Lung microvascular endothelial cell (primary cell): ENCODE measurements around the gene ZMYND11. TPM values are rescaled to one million over a fixed set of nuclear protein-coding genes. Genes with fewer than 3 reads are reported as not detected.

Experiments used
- DNase-seq, 2 donors: peaks; one replicate each; pipeline versions ENCODE4 v3.0.0 to v3.0.0-alpha.2; 2010; ENCODE audit warnings: low read depth in 2 of 2
- total RNA-seq: library from RNA; depleted of rRNA; stranded (reverse); fragments of >200 nt; gene quantifications from 2 replicates; pipeline ENCODE4 v1.2.1, GENCODE V29; 2014

The ZMYND11 gene
- total RNA-seq, 1 donor from 2014 or later = 49.8 TPM

GRCh38 chr10:191703-192518 lies 56.7 kb downstream of the ZMYND11 start:
- DNase-seq = peak in 1 of 2 donors; percentile 20

DNA sequence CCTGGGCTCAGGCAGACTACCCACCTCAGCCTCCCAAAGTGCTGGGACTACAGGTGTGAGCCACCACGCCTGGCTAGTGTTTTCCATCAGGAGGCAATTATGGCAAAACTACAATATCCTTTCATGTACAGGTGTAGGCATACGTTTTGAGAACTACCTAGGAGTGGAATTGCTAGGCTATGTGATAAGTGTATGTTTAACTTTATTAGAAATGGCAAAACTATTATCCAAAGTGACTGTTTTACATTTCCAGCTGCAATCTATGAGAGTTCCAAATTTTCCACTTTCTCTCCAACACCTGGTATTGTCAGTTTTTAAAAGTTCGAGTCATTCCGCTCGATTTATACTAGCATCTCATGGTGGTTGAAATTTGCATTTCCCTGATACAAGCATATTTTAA lies 59.0 kb downstream of the ZMYND11 start:
- no peak for DNase-seq

DNA sequence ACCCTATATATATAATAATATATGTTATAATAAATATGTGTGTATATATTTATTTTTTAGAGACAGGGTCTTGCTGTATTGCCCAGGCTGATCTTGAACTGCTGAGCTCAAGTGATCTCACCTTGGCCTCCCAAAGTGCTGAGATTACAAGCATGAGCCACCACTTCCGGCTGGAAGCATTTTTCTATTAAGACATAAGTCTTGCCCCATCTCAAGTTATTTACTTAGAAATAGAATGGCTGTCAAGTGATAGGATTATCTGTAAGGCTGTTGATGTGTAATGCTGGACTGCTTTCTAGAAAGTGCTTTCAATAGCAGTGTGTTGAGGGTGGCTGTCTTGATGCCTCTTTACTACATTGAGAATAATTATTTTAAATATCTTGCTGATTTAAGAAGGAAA lies 65.2 kb downstream of the ZMYND11 start:
- peak in 1 of 2 donors; percentile 43 for DNase-seq

- DNase-seq = peak; percentile 7 to 71
Observed at GRCh38 chr10:201328-201771, 66.1 kb downstream of the ZMYND11 start.

GRCh38 chr10:208616-209015 lies 73.4 kb downstream of the ZMYND11 start:
- DNase-seq = no peak

- DNase-seq = peak; percentile 37 to 51
Observed at GRCh38 chr10:209357-209756, 74.1 kb downstream of the ZMYND11 start.

DNA sequence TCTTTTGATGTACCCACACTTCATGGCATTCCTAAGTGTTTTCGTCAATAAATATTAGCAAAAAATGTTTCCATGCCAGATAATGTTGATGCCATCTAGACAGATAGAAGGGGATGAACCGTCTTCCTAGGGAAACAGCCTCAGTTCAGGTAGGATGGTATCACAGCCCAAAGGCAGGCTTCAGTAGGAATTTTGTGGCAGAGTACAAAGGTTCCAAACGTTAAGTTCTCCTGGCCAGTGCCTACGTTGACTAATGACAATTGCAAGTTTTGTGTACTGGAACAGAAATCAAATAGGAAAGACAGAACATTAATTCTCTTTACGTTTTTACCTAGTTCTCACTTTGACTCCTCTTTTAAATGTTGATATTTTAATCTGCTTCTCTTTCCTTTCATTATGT lies 75.0 kb downstream of the ZMYND11 start:
- DNase-seq = no peak

GRCh38 chr10:215444-215843 lies 80.2 kb downstream of the ZMYND11 start:
- no peak for DNase-seq

- peak in 1 of 2 donors; percentile 24 for DNase-seq
Observed at GRCh38 chr10:218798-219197, 83.5 kb downstream of the ZMYND11 start.

DNA sequence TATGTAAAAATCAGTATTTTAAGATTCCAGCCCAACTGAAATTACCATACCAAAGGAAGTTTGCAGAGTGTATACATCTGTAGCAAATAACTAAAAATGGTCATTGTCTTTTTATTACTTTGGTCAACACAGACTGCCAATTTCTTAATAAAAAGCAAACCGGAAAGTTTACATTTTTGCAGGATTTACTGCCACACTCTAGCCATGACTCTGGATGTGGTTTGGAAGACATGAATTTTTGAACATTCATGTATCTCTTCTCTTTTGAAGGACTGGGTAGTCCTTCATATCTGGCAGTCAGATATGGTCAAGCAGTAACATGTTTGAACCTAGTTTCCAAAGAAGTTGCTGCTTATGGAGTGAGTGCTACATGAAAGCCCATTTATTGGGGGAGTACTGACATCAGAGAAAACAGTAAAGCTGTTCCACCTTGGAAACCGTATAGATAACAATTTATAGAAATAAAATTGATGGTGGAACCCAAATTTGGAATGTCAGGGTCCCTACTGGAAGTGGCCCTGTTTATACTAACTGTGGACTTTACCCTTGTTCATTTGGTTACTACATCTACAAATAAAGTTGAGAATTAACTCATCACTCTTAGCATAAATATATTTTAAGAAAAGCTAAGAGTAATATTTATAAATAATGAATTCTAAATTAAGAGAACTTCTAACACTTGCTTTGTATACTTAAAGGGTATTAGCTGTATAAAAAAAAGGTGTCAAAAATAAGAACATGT lies 84.6 kb downstream of the ZMYND11 start:
- DNase-seq = no peak

GRCh38 chr10:224571-224970 lies 89.3 kb downstream of the ZMYND11 start:
- DNase-seq = no peak

DNA sequence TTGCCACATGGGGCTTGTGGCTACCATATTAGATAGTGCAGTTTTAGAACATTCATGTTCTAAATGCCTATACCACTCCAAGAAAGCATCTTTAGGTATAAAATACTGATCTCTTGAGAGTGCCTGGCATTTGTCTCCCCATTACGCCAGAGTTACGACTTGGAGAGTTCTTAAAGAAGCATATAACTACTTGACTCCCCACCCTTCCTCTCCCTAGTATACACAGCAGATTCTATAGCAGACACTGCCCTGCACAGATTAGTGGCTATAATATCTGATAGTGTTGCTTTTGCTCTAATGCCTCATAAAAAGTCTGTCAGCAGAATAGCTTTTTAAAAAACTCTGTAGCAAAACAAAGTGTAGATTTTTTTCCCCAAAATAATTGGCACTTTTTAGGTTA lies 90.8 kb downstream of the ZMYND11 start:
- no peak for DNase-seq

DNA sequence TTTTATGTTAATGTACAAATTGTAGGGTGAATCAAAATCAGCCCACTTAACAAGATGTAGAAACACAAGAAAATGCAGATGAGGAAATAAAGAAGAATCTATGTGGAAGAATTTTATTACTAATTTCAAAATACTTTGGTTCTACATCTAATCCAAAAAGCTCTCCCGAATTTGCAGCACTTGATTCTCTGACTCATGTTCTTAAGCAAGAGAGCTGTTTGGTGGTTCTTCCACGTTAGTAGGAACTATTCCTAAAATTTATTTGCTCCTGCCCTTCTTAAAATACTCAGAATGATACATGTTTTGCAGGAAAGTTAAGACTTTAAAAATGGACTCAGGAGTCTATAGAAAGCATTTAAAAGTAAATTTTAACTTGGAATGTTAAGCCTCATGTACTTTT lies 91.8 kb downstream of the ZMYND11 start:
- DNase-seq = no peak

GRCh38 chr10:228366-228765 lies 93.1 kb downstream of the ZMYND11 start:
- DNase-seq = no peak

DNA sequence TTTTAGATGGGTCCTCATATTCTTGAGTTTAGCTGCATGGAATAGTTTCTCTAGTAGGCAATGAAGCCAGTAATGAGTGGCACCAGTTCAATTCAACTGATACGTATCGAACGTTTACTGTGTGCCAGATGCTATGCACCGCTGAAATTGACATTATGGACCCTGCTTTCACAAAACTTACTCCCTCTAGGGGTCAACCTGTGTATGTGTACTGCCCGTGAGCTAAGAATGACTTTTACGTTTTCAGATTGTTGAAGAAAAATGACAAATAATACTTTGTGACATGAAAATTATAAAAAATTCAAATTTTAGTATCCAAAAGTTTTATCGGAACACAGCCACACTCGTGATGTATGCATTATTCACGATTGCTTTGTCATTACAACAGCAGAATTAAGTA lies 95.5 kb downstream of the ZMYND11 start:
- peak in 1 of 2 donors; percentile 13 for DNase-seq

GRCh38 chr10:232061-232460 lies 96.8 kb downstream of the ZMYND11 start:
- DNase-seq = no peak

- DNase-seq = no peak
Observed at GRCh38 chr10:232878-233277, 97.6 kb downstream of the ZMYND11 start.

DNA sequence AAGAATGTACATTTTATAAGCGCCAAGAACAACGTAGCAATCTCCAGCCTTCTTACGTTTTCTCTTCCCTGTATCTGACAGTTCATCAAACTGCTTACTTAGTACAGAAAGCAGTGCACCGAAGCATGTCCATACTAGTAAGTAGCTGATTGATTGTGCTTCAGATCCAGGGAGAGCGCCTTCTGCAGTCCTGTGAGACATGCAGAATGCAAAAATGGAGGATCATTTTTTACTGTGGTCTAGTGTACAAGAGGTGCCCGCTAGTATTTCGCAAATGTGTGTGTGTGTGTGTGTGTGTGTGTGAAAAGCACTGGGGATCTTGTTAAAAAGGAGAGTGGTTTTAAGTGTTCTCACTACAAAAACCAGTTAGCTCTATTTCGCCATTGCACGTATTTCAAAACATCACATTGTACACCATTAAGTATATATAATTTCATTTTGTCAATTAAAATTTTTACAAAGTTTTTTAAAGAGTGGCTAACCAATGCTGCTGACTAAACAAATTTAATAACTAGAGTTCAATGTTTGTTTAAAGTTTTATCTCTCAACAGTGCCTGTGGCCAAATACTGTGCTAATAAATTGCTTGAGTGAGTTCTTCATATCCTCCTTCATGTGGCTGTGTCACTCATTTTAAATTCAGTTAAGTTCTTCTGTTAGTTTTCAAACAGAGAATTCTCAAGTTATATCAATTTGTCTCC lies 99.6 kb downstream of the ZMYND11 start:
- DNase-seq = no peak

- DNase-seq = peak; percentile 54 to 69
Observed at GRCh38 chr10:235915-236314, 100.7 kb downstream of the ZMYND11 start.

GRCh38 chr10:239109-239508 lies 103.9 kb downstream of the ZMYND11 start:
- DNase-seq = peak; percentile 10 to 38

DNA sequence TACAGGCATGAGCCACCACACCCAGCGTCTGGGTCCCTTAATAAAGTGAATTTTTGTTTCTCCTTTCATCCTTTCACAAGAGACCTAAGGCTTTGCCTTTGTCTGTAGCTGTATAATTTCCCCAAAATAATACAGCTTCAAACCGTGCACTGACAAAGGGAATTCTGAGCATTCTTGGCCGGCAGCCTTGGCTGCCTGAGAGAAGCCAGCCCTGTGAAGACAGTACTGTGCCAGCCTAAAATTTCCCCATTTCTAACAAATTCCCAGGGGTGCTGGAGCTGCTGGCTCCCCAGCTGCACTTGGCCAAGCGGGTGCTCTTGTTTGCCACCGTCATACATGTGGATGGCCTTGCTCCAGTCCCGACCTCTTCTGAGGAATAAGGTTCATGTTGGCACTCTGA lies 106.2 kb downstream of the ZMYND11 start:
- DNase-seq = no peak

DNA sequence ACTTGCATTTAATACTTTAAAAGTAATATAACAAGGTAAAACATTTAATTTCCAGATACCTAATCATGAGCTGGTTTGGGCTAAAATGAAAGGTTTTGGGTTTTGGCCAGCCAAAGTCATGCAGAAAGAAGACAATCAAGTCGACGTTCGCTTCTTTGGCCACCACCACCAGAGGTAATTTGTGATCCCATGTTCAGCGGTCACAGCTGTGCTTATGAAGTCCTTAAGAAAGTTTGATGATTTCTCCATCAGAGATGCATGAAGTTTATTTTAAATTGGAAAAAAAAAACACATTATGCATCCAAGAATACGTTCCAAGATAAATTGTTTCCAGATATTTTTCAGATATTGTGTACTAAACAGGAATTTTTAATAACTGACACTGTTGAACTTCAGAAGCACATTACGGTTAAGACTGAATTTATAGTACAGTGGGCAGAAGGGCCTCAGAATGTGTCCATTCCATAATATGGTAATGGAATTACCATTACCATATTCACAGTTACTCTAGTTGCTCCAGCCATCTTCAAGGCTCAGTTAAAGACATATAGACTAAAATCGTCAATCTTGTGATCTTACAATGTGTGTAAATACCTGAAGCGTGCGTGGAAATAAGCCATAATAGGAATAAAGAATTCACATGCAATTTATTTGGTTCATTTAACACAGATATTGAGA lies 106.8 kb downstream of the ZMYND11 start:
- no peak for DNase-seq
